ENCODE data around the gene TMEM229B.

The TMEM229B gene

GRCh38 chr14:67508956-67509355 is 20.4 kb upstream of the TMEM229B start:
- no peaks in the 10 kb centered on the region for H3K27me3 ChIP-seq (ENCODE audit: insufficient read depth, poor library complexity, severe bottlenecking)
- no peak overlapping the region for H3K4me3 ChIP-seq (replicated peaks; ENCODE audit: insufficient read depth, low read length)
- DNase-seq (ENCODE audit: low read depth in 1 of 2, low spot score in 1 of 2) = no peak
- TF ChIP-seq GABPA (IDR thresholded peaks at IDR 0.05; ENCODE audit: low read depth) = no peak
- TF ChIP-seq REST (IDR thresholded peaks at IDR 0.05; ENCODE audit: insufficient replicate concordance, low read depth) = no peak
- TF ChIP-seq SPI1 (IDR thresholded peaks at IDR 0.05; ENCODE audit: borderline replicate concordance, low read depth) = no peak
- TF ChIP-seq POLR2AphosphoS5 (IDR thresholded peaks at IDR 0.05; ENCODE audit: low read depth) = no peak
- no peak for TF ChIP-seq CTCF (IDR thresholded peaks at IDR 0.05; ENCODE audit: insufficient read depth, low read length)
- H3K27ac ChIP-seq (replicated peaks) = no peak overlapping the region

GRCh38 chr14:67505254-67505653 is 16.7 kb upstream of the TMEM229B start:
- H3K27ac ChIP-seq (replicated peaks) = no peak overlapping the region
- H3K4me3 ChIP-seq (replicated peaks; ENCODE audit: insufficient read depth, low read length) = no peak overlapping the region
- TF ChIP-seq POLR2AphosphoS5 (IDR thresholded peaks at IDR 0.05; ENCODE audit: low read depth) = no peak
- TF ChIP-seq SPI1 (IDR thresholded peaks at IDR 0.05; ENCODE audit: borderline replicate concordance, low read depth) = no peak
- TF ChIP-seq GABPA (IDR thresholded peaks at IDR 0.05; ENCODE audit: low read depth) = no peak
- no peak for TF ChIP-seq CTCF (IDR thresholded peaks at IDR 0.05; ENCODE audit: insufficient read depth, low read length)
- no peak for TF ChIP-seq REST (IDR thresholded peaks at IDR 0.05; ENCODE audit: insufficient replicate concordance, low read depth)
- no peaks in the 10 kb centered on the region for H3K27me3 ChIP-seq (ENCODE audit: insufficient read depth, poor library complexity, severe bottlenecking)
- DNase-seq (ENCODE audit: low read depth in 1 of 2, low spot score in 1 of 2) = no peak

- no peak for DNase-seq (ENCODE audit: low read depth in 1 of 2, low spot score in 1 of 2)
- TF ChIP-seq POLR2AphosphoS5 (IDR thresholded peaks at IDR 0.05; ENCODE audit: low read depth) (no peak), CTCF (IDR thresholded peaks at IDR 0.05; ENCODE audit: insufficient read depth, low read length) (no peak), SPI1 (IDR thresholded peaks at IDR 0.05; ENCODE audit: borderline replicate concordance, low read depth) (no peak), GABPA (IDR thresholded peaks at IDR 0.05; ENCODE audit: low read depth) (no peak), REST (IDR thresholded peaks at IDR 0.05; ENCODE audit: insufficient replicate concordance, low read depth) (no peak)
- no peaks in the 10 kb centered on the region for H3K27me3 ChIP-seq (ENCODE audit: insufficient read depth, poor library complexity, severe bottlenecking)
- H3K27ac ChIP-seq (replicated peaks) = no peak overlapping the region
- H3K4me3 ChIP-seq (replicated peaks; ENCODE audit: insufficient read depth, low read length) = no peak overlapping the region
Measured at GRCh38 chr14:67503331-67503730, 14.8 kb upstream of the TMEM229B start.
